Effector CD4-positive, alpha-beta T cell (primary cell): ENCODE data around the gene PIBF1.

Experiments used
- DNase-seq: peaks from one replicate; pipeline ENCODE4 v3.0.0-alpha.2; 2020

The PIBF1 gene

DNA sequence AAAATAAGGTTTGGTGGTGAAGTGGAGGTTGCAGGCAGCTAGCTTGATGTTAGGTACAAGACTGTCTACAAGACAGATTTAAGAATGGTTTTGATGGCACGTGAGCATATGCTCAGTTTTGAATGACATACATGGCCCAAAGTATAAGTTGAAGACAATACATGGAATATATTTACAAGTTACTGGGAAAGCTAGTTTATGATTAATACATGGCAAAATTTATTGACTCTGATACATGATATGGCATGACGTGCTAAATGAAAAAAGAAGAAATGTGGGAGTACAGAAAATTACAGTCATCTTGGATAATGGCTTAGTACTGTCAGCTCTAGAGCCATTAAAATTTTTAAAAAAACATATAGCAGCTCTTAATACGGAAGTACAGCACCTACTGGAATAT is 281.2 kb downstream of the PIBF1 start:
- no peak for DNase-seq

DNA sequence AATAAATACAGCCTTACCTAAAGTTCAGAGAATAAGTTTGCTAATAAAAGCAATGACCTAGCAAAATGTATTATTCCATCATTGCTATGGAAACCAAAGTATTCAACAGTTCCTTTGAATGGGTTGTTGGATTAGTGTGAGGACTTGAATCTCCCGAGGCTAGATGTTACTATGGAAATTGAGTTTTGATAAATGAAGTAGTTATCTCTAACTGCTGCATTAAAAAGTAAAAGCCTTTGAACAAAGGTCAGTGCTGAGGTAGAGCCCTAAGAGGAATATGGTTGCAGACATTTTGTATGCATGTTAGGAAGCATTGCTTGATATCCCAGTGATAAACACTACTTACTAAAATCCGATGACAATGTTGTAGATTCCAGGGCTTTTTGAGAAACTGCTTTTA is 283.1 kb downstream of the PIBF1 start:
- DNase-seq, result no peak

DNA sequence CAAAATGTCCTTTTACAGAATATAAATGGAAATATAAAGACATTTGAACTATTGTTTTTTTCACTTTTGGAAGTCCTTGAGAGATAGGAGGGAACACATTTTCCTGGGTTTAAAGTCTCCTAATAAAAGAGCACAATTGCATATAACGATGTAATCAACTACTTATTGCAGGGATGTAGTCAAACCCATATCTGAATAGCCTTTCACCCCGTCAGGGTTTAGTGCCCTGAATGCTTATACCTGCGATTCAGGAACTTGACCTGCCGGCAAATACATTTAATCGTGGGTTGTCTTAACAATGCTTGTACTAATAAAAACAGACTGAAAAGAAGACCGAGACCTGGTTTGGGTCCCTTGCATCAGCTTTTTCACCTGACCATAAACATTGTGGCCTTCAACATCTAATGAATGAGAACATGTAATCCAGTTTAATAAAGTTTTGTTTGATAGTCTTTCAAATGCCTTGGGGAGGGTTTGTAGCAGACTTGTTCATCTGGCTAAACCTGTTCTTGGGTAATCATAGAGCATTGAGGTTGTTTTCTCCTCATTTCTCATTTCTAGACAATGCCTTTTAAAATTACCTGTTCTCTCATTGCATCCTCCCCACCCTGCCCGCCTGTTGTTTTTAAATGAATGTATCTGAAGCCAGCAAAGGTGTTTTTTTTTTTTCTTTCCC is 283.9 kb downstream of the PIBF1 start:
- no peak for DNase-seq
